Thyroid gland (tissue), 4 donors: Measurements from ENCODE around the gene PPP3R1. TPM values are rescaled to one million over a fixed set of nuclear protein-coding genes. Genes with fewer than 3 reads are reported as not detected.

Experiments used
- DNase-seq, 2 donors: peaks; one replicate each; pipeline ENCODE4 v3.0.0-alpha.2; 2019
- H3K27ac ChIP-seq, 3 donors: fragments of 200-600 bp; sonication (generic); 1 replicate in 2 of 3; 2 replicates in 1 of 3; pipeline ENCODE4 v1.5.1; 2016 to 2019; ENCODE audit warnings: mild to moderate bottlenecking in 1 of 3, moderate library complexity in 1 of 3
- H3K27me3 ChIP-seq: fragments of 200-600 bp; sonication (generic); one replicate; pipeline ENCODE4 v1.5.1; 2019
- H3K36me3 ChIP-seq, 2 donors: fragments of 200-600 bp; sonication (generic); one replicate each; pipeline ENCODE4 v1.5.1; 2016 to 2019
- H3K4me1 ChIP-seq, 2 donors: fragments of 200-600 bp; sonication (generic); one replicate each; pipeline ENCODE4 v1.5.1; 2017 to 2019
- H3K4me3 ChIP-seq, 3 donors: fragments of 200-600 bp; sonication (generic); replicated peaks in 1 of 3; 1 replicate in 2 of 3; 2 replicates in 1 of 3; pipeline ENCODE4 v1.5.1; 2016; ENCODE audit warnings: mild to moderate bottlenecking in 1 of 3
- H3K9me3 ChIP-seq: fragments of 200-600 bp; sonication (generic); one replicate; pipeline ENCODE4 v1.5.1; 2017
- CTCF ChIP-seq, 6 experiments: fragments of 200-600 bp in 3 of 6; fragments of 450-650 bp in 3 of 6; sonication (generic) in 3 of 6; IDR thresholded peaks; one replicate each; pipeline ENCODE4 v1.5.1; 2016 to 2019; ENCODE audit warnings: antibody characterized with exemption in 6 of 6, mild to moderate bottlenecking in 2 of 6, inconsistent platforms in 1 of 6, moderate library complexity in 1 of 6
- POLR2A ChIP-seq, 2 donors: fragments of 450-650 bp; IDR thresholded peaks; one replicate each; pipeline ENCODE4 v1.6.1; 2017; ENCODE audit warnings: antibody characterized with exemption in 2 of 2, mild to moderate bottlenecking in 2 of 2, moderate library complexity in 1 of 2
- WGBS, 2 donors: methylation state at CpG; one replicate each; pipeline ENCODE4 v1.1.5; 2017; 5-methylcytosine and 5-hydroxymethylcytosine counted together
- intact Hi-C: fragments of 100-400 bp; cut with DNase I; formaldehyde crosslinking; loops from one replicate; pipeline ENCODE4 v1.15.1; 2023
- total RNA-seq, 4 donors: library from RNA; depleted of rRNA; stranded (reverse); fragments of >200 nt; gene quantifications; one replicate each; pipeline ENCODE4 v1.2.3, GENCODE V29; 2016

PPP3R1 gene
- total RNA-seq, 4 donors from 2014 or later: 29.4 to 35.1 (median 31.4) TPM

GRCh38 chr2:68200157-68200787 is 52.1 kb downstream of the PPP3R1 start:
- no peak for TF ChIP-seq POLR2A (IDR thresholded peaks at IDR 0.05)
- no peak for TF ChIP-seq CTCF (IDR thresholded peaks at IDR 0.05)
- H3K4me3 ChIP-seq: no peak overlapping the region
- H3K36me3 ChIP-seq: no peaks in the 10 kb centered on the region
- no peak for DNase-seq
- H3K9me3 ChIP-seq: no peaks in the 10 kb centered on the region
- 90 to 91% methylated on average over 4 of the region's 4 CpGs for WGBS, 2 donors
- no peak overlapping the region for H3K27ac ChIP-seq
- peaks cover 0 to 7% of the 10 kb centered on the region in 2 donors for H3K4me1 ChIP-seq
- intact Hi-C loops: loop anchor here (5.0 kb wide), 1 partner anchor 42 kb away; no protein-coding TSS in a partner anchor
- no peaks in the 10 kb centered on the region for H3K27me3 ChIP-seq

GRCh38 chr2:68196120-68196716 is 56.1 kb downstream of the PPP3R1 start:
- no peaks in the 10 kb centered on the region for H3K36me3 ChIP-seq
- no peaks in the 10 kb centered on the region for H3K9me3 ChIP-seq
- no peak overlapping the region for H3K4me3 ChIP-seq
- H3K27me3 ChIP-seq: no peaks in the 10 kb centered on the region
- no peak overlapping the region for H3K27ac ChIP-seq
- peak in 1 of 2 donors; percentile 45 for DNase-seq
- peak in 4 of 6 experiments; percentile 43 to 64 (median 60) for TF ChIP-seq CTCF (IDR thresholded peaks at IDR 0.05)
- TF ChIP-seq POLR2A (IDR thresholded peaks at IDR 0.05): no peak
- WGBS, 2 donors: 43 to 93% methylated on average over 4 of the region's 4 CpGs
- H3K4me1 ChIP-seq: peaks cover 0 to 11% of the 10 kb centered on the region in 2 donors
- intact Hi-C loops: loop anchor here (10.0 kb wide), 1 partner anchor 89 kb away; no protein-coding TSS in a partner anchor

- peaks cover 0 to 11% of the 10 kb centered on the region in 2 donors for H3K4me1 ChIP-seq
- DNase-seq: no peak
- intact Hi-C loops: loop anchor here (10.0 kb wide), 1 partner anchor 90 kb away; no protein-coding TSS in a partner anchor
These were observed 57.2 kb downstream of the PPP3R1 start for GRCh38 chr2:68195096-68195495.

GRCh38 chr2:68193787-68194372 is 58.5 kb downstream of the PPP3R1 start:
- Histone ChIP-seq H3K27me3 (no peaks in the 10 kb centered on the region), H3K4me3 (no peak overlapping the region), H3K27ac (no peak overlapping the region), H3K9me3 (no peaks in the 10 kb centered on the region), H3K36me3 (no peaks in the 10 kb centered on the region), H3K4me1 (peaks cover under 1 to 11% of the 10 kb centered on the region in 2 donors)
- 92 to 94% methylated on average over 4 of the region's 4 CpGs for WGBS, 2 donors
- TF ChIP-seq CTCF (IDR thresholded peaks at IDR 0.05) (no peak), POLR2A (IDR thresholded peaks at IDR 0.05) (no peak)
- no peak for DNase-seq
- intact Hi-C loops: loop anchor here (10.0 kb wide), 1 partner anchor 91 kb away; no protein-coding TSS in a partner anchor

More at GRCh38 chr2:68195096-68195495, 57.2 kb downstream of the PPP3R1 start:
- no peaks in the 10 kb centered on the region for H3K36me3 ChIP-seq
- no peak overlapping the region for H3K27ac ChIP-seq
- no peaks in the 10 kb centered on the region for H3K9me3 ChIP-seq
- H3K4me3 ChIP-seq: no peak overlapping the region
- H3K27me3 ChIP-seq: no peaks in the 10 kb centered on the region
- TF ChIP-seq POLR2A (IDR thresholded peaks at IDR 0.05) (no peak), CTCF (IDR thresholded peaks at IDR 0.05) (no peak)

- intact Hi-C loops: loop anchor here (10.0 kb wide), 1 partner anchor 92 kb away; no protein-coding TSS in a partner anchor
- no peaks in the 10 kb centered on the region for H3K27me3 ChIP-seq
- no peak overlapping the region for H3K27ac ChIP-seq
- no peak overlapping the region for H3K4me3 ChIP-seq
- DNase-seq: no peak
- 82% methylated on average over 3 of the region's 3 CpGs for WGBS, 2 donors
- H3K36me3 ChIP-seq: no peaks in the 10 kb centered on the region
- peaks cover 3 to 11% of the 10 kb centered on the region in 2 donors for H3K4me1 ChIP-seq
- TF ChIP-seq POLR2A (IDR thresholded peaks at IDR 0.05): no peak
- TF ChIP-seq CTCF (IDR thresholded peaks at IDR 0.05): no peak
- no peaks in the 10 kb centered on the region for H3K9me3 ChIP-seq
These were observed 59.2 kb downstream of the PPP3R1 start for GRCh38 chr2:68193144-68193543.
